Measurements from ENCODE around the gene DDX50.
"Not testable (repeated sequence)": the region's sequence is repeated elsewhere in the genome, so short reads cannot be mapped to it uniquely, and the experiment has no call there.

DDX50 gene, protein sequence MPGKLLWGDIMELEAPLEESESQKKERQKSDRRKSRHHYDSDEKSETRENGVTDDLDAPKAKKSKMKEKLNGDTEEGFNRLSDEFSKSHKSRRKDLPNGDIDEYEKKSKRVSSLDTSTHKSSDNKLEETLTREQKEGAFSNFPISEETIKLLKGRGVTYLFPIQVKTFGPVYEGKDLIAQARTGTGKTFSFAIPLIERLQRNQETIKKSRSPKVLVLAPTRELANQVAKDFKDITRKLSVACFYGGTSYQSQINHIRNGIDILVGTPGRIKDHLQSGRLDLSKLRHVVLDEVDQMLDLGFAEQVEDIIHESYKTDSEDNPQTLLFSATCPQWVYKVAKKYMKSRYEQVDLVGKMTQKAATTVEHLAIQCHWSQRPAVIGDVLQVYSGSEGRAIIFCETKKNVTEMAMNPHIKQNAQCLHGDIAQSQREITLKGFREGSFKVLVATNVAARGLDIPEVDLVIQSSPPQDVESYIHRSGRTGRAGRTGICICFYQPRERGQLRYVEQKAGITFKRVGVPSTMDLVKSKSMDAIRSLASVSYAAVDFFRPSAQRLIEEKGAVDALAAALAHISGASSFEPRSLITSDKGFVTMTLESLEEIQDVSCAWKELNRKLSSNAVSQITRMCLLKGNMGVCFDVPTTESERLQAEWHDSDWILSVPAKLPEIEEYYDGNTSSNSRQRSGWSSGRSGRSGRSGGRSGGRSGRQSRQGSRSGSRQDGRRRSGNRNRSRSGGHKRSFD
- 58.3 to 78.2 (median 71.6) reads per million in 4 donors for total RNA-seq

DNA sequence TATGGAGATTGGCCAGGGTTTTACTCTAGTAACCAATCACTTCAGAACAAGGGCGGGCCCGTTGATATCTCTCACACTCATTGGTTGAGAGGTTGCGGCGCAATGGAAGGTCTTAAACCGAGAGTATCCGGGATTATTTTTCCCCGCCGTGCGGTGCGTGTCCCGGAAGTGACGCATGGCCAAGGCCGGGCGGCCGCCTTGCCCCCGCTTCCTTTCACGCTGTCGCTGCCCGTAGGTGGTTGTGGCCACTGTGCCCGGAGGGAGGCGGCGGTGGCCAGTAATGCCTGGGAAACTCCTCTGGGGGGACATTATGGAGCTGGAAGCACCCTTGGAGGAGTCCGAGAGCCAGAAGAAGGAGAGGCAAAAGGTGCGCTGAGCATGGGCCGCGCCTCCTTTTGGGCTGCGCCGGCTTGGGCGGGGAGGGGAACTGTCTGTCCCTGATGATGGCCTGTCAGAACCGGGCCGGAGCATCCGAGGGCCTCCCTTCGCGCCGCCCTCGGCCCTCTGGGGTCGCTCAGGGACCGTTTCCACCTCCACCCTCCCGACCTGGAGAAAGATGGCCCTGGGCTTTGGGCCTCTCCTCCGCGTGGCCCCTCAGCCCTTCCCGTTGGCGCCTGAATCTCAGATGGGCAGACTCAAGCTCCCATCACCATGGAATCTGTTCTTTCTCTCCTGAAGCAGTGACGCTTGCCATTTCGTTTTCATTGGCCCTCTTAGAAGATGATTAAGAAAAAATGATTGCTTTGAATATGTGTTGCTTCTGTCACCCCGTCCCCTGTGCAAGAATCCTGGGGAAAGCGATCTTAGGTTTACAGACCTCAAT, at the start of gene DDX50:
Gene DDX50 (plus strand): TSS at position 211 of the 823 bp plus-strand sequence. CDS start 70 bp downstream, at position 281.
- DNase-seq: peak; percentile 86 to 98 (median 92)

DNA sequence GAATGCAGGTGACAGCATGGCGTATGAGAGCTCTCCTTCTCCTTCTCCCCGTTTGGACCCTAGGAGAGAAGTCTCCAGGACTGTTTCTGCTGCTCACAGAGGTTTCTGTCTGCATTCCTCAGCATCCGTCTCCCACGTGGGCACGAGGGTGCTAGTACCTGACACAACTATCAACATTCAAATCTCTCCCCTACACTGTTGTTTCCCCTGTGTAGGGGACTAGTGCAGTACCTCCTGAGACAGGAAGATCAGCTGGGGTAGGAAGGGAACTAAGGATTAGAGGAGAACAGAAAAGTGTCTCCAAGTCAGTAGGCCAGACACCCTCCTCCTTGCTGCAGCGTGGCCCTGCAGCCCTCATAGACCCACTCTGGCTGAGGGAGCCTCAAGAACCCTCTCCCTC, 44.8 kb upstream of the DDX50 start:
- DNase-seq: no peak

DNA sequence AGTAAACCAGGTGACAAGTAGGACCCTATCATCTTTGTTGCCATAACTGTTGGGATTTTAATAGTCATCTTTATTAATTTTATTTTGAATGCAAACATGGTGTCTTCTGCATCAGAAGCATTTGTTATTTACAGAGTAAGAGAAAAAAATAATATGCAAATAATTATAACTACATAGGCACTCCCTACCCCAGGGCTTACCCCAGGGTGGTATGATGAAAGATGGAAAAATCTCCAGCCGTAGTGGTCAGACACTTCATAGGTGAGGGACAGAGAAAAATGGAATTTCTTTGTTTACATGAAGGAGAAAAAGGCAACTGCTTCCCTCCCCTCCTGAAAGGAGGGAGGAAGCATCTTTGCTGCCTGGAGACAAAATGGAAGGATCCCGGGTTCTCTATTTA, 44.1 kb upstream of the DDX50 start:
- no peak for DNase-seq

DNA sequence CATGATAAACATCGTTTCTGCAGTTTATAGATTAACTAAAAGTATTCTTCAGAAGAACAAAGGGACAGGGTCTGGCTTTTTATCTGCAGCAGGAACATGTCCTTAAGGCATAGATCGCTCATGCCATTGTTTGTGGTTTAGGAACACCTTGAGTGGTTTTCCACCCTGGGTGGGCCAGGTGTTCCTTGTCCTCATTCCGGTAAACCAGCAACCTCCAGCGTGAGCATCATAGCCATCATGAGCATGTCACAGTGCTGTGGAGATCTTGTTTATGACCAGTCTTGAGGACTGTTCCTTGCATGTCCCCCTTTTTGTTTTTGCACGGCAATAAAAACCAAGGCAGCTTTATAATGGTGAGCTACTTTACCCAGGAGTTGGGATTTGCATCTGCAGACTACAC, 39.9 kb upstream of the DDX50 start:
- DNase-seq: no peak

DNA sequence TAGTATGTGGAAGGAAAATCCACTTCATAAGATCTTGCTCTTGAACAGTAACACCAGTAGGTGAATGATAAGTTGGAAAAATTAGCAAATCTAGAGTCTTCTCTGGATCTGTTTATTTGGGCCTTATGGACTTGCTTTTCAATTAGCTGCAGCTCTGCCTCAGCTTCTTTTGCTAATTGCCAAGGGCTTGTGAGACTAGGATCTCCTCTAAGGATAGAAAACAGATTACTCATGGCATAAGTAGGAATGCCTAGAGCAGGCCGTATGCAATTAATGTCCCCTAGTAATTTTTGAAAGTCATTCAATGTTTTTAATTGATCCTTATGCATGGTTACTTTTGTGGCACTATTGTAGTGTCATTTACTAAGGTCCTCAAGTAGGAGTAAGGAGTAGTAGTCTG, 36.5 kb upstream of the DDX50 start:
- DNase-seq: no peak

DNA sequence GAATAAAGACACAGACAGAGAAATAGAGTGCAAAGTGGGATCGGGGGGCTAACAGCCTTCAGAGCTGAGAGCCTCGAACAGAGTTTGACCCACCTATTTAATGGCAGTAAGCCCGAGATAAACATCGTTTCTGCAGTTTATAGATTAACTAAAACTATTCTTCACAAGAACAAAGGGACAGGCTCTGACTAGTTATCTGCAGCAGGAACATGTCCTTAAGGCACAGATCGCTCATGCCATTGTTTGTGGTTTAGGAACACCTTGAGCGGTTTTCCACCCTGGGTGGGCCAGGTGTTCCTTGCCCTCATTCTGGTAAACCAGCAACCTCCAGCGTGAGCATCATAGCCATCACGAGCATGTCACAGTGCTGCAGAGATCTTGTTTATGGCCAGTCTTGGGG, 32.9 kb upstream of the DDX50 start:
- not testable (repeated sequence) for DNase-seq

DNA sequence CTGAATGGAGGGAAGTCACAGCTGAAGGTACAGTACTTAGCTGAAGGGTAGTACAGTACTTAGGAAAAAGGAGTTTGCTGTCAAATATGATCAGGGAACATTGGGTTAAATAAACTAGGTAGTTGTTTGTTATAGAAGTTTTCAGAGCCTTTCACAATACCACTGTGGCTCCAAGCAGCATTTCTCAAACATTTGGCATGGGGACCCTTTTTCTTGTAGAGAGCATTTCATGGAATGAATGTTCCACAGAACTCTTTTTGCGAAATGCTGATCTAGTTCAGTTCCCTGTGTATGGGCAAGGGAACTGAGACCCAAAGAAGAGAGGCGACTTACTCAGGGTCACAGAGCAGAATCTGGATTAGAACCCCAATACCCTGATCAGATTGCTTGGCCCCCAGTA, 31.5 kb upstream of the DDX50 start:
- DNase-seq: no peak

DNA sequence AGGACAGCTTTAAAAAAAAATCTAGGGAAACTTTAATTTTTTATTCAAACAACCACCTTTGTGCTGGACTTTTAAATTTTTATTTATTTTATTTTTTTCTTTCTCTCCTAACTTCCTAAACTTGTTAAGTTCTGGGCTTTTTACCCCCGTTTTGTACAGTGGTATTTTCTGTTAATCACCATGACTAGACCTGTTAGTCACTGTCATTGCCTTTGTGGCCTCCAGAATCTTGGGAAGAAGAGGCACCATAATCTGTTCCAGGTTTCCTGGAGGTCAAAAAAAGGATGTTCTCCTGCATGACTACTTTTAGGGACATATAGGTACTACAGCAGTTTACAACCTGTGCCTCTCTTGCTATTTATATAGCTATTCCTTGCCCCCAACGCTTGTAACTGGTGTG, 31.1 kb upstream of the DDX50 start:
- no peak for DNase-seq

DNA sequence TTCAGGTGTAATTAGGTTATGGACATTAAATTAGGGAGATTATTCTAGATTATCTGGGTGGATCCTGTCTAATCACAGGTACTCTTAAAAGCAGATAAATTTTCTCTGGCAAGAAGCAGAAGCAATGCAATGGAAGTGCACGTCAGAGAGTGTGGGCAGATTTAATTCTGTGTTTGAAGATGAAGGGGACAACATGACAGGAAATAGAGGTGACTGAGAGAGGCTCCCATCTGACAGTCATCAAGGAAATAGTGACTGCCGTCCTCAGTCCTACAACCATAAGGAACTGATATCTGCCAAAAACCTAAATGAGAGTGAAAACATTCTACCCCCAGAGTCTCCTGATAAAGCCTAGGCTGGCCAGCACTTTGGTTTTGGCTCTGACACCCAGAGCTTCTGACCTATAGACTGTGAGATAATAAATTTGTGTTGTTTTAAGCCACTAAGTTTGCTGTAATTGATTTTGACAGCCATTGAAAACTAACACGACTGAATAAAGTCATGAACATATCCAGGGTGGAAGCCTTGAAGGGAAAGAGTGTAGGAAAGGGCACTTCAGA, 30.5 kb upstream of the DDX50 start:
- no peak for DNase-seq

DNA sequence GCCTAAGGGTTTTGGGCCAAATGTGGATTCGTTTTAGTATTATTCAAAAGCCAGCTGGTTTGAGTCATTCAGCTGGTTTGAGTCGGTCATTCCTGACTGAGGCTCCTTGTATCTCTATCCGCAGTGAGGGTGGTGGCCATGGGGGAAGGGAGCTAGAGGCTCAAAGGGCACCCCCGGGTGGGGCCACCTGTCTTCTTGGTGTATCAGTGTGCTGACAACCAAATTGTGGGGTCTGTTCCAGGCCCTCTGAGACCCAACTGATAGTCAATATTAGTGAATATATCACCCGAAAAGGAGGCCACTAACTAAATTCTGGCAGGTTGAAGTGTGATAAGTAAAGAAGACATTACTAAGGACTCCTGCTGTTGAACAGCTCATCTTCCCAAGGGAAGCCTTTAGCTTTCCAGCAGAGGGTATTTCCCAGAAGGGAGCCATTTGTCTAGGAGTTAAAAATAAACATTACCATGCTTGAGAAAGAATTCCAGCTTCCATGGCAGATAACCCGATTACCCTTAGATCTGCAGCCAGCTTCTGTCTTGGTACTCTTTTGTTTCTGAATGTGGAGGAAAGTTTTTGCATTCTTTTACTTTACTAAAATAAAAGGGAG, 29.9 kb upstream of the DDX50 start:
- DNase-seq: no peak

DNA sequence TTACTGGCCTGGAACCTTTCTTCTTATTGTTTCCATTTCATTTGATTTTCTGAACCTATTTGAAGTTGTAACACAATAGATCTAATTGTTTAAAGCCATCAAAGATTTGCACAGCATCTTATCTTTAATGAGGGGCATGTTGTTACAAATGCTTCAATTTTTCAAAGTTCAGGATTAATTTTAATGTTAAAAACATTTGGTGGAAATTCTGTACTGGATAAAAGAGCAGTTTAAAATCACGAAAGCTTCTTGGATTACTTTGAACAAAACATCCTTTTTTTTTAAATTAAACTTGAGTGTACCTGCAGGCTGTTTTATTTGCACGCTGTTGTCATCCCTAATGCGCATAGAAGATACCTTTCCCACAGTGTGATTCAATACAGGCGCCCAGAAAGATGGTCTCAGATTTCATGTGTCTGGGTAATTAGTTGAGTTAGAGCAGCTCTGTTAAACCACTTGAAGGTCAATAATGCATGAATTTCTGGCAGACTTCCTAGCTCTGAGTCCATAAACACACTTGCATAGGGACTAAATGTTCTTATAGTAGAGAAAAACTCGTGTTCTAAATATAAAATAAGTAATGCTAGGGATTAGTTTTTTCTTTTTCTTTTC, 29.3 kb upstream of the DDX50 start:
- no peak for DNase-seq

DNA sequence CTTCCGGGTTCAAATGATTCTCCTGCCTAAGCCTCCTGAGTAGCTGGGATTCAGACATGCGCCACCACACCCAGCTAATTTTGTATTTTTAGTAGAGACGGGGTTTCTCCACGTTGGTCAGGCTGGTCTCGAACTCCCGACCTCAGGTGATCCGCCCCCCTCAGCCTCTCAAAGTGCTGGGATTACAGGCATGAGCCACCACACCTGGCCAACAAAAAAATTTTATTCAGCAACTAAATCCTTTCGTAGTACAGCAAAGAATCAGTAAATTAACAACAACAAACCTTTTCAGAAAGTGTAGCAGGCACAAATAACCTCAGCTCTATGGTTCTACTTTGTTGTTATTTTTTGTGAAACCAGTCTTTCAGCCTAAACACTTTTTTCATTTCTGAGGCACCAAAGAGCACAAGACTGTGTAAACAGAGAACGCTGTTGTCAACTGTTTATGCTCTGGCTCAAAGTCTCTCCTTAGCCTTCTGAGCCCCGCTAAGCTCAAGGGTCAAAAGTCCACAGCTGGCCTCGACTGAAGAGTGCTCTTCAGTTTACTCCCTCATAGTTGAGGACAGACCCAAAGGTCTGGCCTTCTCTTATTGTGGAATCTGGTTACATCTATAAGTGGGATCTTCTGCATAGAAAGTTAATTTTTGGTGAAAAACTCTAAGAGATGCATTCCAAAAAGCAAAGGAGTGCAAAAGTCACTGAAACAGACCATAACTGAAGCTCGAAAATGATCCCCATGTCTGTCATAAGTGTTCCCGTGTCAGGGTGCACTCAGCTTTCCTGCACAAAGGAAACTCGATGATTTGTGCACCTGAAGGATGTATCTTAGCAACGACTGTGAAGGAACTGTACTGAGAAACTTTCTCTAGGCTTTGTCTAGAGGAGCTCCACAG, 24.6 kb upstream of the DDX50 start:
- no peak for DNase-seq

DNA sequence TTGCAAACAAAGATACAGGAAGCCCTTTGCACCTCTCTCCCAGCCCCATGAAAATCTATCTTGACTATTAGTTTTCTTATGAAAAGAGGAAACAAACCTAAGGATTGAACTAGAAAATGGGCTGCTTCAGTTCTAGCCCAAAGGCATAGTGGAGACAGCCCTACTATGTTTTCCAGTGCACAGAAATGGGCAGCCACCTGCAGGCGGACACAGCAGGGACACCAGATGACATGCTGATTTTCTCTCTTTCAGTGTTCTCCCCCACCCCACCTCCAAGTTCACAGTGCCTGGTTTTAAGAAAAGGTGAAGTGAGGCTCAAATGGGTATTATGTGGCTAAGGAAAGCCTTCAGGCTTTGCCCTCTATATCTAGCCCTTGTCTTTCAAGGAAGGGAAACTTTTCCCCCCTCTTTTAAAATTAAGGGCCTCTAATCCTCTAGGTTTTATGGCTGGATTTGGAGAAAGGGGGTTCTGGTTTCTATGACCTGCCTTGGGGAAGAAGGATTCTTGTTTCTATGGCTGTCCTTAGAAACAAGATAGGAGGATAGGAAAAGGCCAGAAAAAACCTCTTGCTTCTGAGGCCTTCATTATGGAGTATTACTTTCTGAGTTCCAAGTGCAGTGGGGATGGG, 23.5 kb upstream of the DDX50 start:
- DNase-seq: no peak

DNA sequence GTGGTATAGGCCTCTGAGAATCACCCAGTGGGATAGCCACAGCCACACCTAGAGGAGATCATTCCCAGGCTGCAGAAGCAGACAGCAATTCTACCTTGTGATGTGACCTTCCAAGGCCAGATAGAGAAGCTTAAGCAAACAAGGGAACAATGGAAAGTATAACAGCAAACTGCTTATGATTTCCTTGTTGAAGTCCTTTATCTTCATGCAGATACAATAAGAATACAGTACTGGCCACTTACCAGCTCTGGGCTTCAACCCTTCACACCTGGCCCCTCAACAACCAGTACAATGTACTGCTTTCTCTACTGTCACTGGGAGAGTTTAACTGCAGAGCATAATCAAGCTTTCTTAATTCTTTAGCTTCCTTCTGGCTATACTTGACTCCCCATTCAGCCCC, 22.6 kb upstream of the DDX50 start:
- DNase-seq: no peak

DNA sequence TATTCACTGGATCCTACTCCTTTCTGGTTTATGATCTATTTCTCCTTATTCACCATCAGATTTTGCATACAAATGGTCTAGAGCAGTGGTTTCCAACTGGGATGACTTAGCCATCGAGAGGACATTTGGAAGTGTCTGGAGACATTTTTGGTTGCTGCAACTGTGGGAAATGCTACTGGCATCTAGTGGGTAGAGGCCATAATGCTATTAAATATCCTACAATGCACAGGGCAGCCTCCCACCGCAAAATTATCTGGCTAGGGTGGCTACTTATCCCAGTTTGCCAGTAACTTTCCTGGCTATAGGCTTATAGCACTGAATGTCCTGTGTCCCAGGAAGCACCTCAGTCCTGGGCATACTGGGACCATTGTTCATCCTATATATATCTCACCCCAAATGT, 21.5 kb upstream of the DDX50 start:
- no peak for DNase-seq

DNA sequence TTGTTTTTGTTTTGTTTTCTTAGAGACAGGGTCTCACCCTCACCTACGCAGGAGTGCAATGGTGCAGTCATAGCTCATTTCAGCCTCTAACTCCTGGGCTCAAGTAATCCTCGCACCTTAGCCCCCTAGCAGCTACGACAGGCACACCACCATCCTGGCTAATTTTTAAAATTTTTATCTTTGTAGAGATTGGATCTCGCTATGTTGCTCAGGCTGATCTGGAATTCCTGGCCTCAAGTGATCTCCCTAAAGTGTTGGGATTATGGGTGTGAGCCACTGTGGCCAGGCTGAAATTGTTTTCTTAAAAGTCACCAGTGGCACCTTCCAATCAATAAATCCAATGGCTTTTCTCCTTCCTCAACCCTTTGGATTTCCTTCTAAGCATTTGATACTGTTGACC, 20.9 kb upstream of the DDX50 start:
- DNase-seq: no peak

DNA sequence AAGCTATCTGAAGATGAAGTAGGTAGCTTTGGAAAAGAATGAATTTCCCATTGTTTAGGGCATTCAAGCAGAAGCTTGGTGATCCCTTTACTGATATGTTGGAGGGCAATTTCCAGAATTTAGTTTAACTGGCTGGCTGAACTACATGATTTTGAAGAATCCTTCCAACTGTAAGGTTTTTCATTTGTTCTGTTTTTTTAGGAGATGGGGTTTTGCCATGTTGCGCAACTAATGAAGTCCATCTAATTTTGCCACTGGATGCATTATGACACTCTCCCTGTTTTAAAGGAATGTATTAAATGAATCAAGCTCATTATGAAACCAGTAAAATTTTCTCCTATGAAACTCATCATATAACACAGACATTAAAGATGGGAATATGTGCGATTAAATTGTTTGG, 6.1 kb upstream of the DDX50 start:
- DNase-seq: no peak

DNA sequence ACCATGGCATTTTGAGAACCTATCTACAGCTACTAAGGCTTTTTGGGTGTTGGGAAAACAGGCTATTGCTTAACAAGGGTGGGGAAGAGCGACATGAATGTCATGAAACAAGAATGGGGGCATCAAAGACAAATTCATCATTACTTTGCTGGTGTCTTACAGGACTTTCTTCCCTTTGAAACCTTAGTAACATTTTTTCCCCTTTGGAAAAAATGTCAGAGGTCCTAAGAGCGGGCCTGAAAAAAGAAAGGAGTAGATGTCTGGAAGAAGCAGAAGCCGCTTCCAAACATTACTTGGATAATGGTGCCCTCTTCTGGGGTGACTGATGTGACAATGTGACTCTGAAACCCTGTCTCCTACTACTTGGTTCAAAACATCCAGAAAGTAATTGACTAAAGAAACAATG, 3.8 kb upstream of the DDX50 start:
- DNase-seq: peak in 2 of 5 donors; percentile 20 to 47

DNA sequence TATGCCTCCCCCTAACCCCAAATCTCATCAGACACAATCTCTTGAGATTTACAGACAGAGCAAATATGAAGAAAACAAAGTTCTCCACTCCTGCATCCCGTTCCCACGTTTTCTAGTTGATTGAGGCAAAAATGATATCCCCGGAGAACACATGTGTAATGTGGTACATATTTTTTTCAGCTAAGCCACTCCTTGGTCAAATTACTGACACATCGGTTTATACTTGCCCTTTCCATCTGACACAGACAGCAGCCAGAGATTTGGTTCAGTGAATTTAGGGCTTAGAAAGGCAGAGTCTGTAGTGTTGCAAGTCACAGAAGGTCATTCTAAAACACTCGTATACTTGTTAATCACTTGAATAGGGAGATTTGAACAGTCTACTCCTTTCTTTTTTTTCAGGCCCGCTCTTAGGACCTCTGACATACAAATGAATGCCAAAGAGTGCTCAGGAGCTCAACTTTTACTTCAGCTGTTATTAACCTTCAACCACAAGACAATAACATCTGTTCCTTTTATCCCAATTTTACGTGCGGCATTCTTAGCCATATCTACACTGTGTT, 1.8 kb upstream of the DDX50 start:
- no peak for DNase-seq

DNA sequence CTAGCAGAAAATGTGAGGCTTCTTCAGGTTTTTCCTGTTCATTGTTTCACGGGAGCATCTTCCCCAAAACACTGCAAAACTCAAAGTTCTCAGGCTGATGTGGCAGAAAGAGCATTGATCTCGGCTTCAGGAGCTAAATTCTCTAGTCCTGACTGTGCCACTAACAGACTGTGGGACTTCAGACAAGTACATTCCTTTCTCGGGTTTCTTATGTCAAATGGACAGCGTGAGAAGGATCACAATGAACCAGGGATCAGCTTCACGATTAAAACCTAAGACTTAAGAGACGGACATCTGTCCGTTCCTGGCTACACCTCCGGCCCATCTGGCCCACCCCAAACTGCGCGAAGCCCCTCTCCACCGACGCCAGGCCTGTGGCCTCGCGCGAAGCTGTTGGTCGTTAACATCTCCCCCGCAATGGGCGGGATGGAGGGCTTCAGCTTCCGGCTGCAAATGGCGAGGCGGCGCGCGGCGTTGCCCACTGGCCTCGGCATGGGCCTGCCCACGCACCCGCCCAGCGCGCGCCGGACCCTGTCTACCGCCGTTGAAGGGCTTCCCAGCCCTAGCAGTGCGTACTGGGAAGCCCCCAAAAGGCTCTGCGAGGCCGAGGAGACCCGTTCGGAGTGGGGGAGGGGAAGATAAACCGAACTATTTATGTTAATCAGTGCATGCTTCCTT, 549 bp upstream of the DDX50 start:
- DNase-seq: no peak

All from T-helper 1 cell (primary cell).